ENCODE data around the gene COL18A1. TPM values are rescaled to one million over a fixed set of nuclear protein-coding genes. Genes with fewer than 3 reads are reported as not detected.
A peak's percentile ranks its signal among the peaks of the same experiment; 100 is the strongest.

COL18A1 gene
- total and polyA plus RNA-seq, 10 donors = 35.0 to 208 (median 86.4) TPM

- DNase-seq = no peak
- no peaks in the 10 kb centered on the region for H3K27me3 ChIP-seq (replicated peaks in 1 of 7)
- intact Hi-C loops (cut with DNase I; ENCODE audit: low total_unique reads) = no loop called here
- TF ChIP-seq POLR2A (IDR thresholded peaks at IDR 0.05) (no peak), POLR2AphosphoS5 (IDR thresholded peaks at IDR 0.05) (no peak), CTCF (IDR thresholded peaks at IDR 0.05 in 8 of 11, conservative IDR thresholded peaks at IDR 0.05 in 3 of 11) (no peak)
- no peaks in the 10 kb centered on the region for H3K9me3 ChIP-seq
- peak overlapping the region in 5 of 8 donors; percentile 16 to 59 (median 29) for H3K4me3 ChIP-seq
- H3K36me3 ChIP-seq = peaks cover 0 to 53% (median 0%) of the 10 kb centered on the region in 6 donors
- H3K27ac ChIP-seq = peak overlapping the region; percentile 84 to 94 (median 89)
- WGBS, 5 donors = 80 to 89% (median 83%) methylated on average over 24 to 33 of the region's 33 CpGs
- H3K4me1 ChIP-seq = peaks cover 11 to 67% (median 35%) of the 10 kb centered on the region in 6 donors
Measured at GRCh38 chr21:45481977-45482898, 77.3 kb downstream of the COL18A1 start.

GRCh38 chr21:45482899-45483821 is 78.2 kb downstream of the COL18A1 start:
- H3K9me3 ChIP-seq = no peaks in the 10 kb centered on the region
- H3K27me3 ChIP-seq (replicated peaks in 1 of 7) = no peaks in the 10 kb centered on the region
- peaks cover 4 to 57% (median 27%) of the 10 kb centered on the region in 6 donors for H3K4me1 ChIP-seq
- 23 to 43% (median 29%) methylated on average over 30 to 40 of the region's 40 CpGs for WGBS, 5 donors
- H3K36me3 ChIP-seq = peaks cover 0 to 58% (median 0%) of the 10 kb centered on the region in 6 donors
- H3K4me3 ChIP-seq = peak overlapping the region in 6 of 8 donors; percentile 16 to 59 (median 28)
- intact Hi-C loops (cut with DNase I; ENCODE audit: low total_unique reads) = no loop called here
- DNase-seq = peak; percentile 91
- TF ChIP-seq POLR2AphosphoS5 (IDR thresholded peaks at IDR 0.05) (peak in 2 of 3 donors; percentile 64 to 74), POLR2A (IDR thresholded peaks at IDR 0.05) (no peak), CTCF (IDR thresholded peaks at IDR 0.05 in 8 of 11, conservative IDR thresholded peaks at IDR 0.05 in 3 of 11) (no peak)
- peak overlapping the region; percentile 84 to 94 (median 89) for H3K27ac ChIP-seq

- Histone ChIP-seq H3K27me3 (replicated peaks in 1 of 7) (no peaks in the 10 kb centered on the region), H3K9me3 (no peaks in the 10 kb centered on the region), H3K27ac (no peak overlapping the region), H3K4me3 (no peak overlapping the region), H3K4me1 (peaks cover 0 to 57% (median 18%) of the 10 kb centered on the region in 6 donors), H3K36me3 (peaks cover 0 to 58% (median 0%) of the 10 kb centered on the region in 6 donors)
- 86 to 97% (median 93%) methylated on average over 6 of the region's 6 CpGs for WGBS, 5 donors
- DNase-seq = no peak
- intact Hi-C loops (cut with DNase I; ENCODE audit: low total_unique reads) = no loop called here
- TF ChIP-seq CTCF (IDR thresholded peaks at IDR 0.05 in 8 of 11, conservative IDR thresholded peaks at IDR 0.05 in 3 of 11) = no peak
- no peak for TF ChIP-seq POLR2AphosphoS5 (IDR thresholded peaks at IDR 0.05)
- no peak for TF ChIP-seq POLR2A (IDR thresholded peaks at IDR 0.05)
Measured at GRCh38 chr21:45484318-45484717, 79.4 kb downstream of the COL18A1 start.

All from spleen (tissue), 11 donors.